ENCODE results near the gene BUD13. TPM values are rescaled to one million over a fixed set of nuclear protein-coding genes. Genes with fewer than 3 reads are reported as not detected.
"Not testable (repeated sequence)": the region's sequence is repeated elsewhere in the genome, so short reads cannot be mapped to it uniquely, and the experiment has no call there.

Gene BUD13
- total RNA-seq, 2 donors from 2014 or later, result 8.1 to 8.2 TPM

- intact Hi-C loops (cut with DNase I), result no loop called here
- DNase-seq, result no peak
- ATAC-seq, result no peak
These were observed 3.2 kb upstream of the BUD13 start for GRCh38 chr11:116775975-116776374.

DNA sequence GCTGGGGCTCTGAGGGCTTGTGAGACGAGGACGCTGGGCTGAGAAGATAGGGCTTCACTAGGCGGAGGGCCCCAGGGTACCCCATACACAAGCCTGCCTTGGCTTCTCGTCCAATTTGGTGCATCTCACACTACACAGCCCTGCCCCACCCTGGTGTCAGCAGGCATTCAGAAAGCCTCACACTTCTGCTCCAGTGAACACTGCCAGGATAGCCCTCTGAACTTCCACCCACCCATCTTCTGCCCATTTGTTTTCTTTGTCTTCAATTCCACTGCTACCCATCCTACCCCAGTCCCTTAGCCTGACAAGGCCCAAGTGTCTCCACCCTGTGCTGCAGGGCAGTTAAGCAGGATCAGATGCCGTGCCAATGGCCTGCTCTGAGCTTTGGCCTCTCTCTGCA, 1.9 kb upstream of the BUD13 start:
- no peak for DNase-seq
- ATAC-seq, result no peak
- intact Hi-C loops (cut with DNase I), result no loop called here

DNA sequence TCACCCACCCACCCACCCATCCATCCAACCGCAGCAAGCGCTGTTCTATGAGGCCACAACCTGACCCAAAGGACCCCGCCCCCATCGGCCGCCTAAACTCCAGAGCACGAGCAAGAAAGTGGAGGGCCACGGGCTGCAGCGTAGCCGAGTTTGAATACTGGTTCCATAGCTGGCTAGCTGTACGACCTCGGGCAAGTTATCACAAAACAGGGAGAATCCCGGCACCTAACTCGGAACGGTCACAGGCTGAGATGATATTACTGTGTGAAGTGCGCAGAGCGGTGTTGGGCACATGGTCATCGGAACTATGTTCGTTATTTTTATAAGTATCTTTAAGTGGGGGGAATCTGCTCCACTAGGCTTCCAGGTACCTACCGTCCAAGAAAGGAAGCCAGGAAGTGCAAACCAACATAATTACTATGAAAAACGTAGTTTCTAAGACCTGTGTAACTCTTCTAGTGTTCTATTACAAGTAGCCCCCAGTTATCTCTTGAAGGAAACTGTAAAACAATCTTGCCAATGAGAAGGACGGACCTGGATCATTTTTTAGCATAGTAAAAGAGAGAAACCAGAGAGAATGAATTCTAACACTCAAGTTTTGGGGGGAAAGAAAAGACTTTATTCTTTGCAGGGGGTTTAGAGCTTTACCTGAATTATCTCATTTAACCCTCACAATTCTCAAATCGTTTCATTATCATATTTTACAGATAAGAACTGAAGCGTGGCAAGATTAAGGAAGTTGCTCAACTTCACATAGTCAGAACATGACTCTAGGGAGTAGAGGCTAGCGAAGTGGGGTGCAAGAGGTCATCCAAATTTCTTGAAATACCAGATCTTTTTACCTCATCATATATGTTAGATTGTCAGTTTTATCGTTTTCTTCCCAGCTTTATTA, 663 bp upstream of the BUD13 start:
- DNase-seq (no peak), ATAC-seq (peak; percentile 58 to 73)
- intact Hi-C loops (cut with DNase I), result no loop called here

- intact Hi-C loops (cut with DNase I), result no loop called here
- DNase-seq, result no peak
- ATAC-seq, result no peak
These were observed 852 bp downstream of the BUD13 start for GRCh38 chr11:116771935-116772334.

- DNase-seq, result no peak
- no peak for ATAC-seq
- intact Hi-C loops (cut with DNase I), result no loop called here
These were observed 10.7 kb downstream of the BUD13 start for GRCh38 chr11:116762132-116762531.

DNA sequence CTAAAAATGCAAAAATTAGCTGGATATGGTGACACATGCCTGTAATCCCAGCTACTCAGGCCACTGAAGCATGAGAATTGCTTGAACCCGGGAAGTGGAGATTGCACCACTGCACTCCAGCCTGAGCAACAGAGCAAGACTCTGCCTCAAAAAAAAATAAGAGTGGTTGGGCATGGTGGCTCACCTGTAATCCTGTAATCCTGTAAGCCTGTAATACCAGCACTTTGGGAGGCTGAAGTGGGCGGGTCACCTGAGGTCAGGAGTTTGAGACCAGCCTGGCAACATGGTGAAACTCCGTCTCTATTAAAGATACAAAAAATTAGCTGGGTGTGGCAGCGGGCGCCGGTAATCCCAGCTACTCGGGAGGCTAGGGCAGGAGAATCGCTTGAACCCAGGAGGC, 16.7 kb downstream of the BUD13 start:
- intact Hi-C loops (cut with DNase I); ATAC-seq; DNase-seq: not testable (repeated sequence)

DNA sequence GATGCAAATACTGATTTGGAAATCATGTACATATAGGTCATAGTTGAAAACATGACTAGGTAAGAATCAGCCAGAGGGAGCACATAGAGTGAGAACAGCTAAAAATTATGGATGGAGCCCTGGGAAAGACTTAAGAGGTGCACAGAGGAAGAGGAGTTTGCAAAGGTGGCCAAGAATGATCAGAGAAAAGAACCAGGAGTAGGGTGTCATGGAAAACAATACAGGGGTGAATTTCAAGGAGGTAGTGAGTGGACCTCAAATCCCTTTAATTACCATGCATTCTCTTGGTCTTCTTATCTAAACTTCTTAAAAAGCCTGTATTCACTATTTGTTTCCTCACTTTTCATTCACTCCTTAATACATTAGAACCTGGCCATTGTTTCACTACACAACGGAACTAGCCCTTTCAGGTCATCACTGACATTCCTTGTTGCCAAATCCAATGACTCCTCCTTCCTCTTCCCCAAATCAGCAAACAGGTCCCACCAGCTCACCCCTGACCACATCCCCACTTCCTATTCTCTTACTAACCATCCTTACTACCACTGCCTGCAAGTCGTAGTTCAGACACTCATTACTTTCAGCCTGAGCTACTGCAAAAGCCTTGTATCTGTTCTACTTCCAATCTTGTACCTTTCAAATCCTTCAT, 22.6 kb downstream of the BUD13 start:
- intact Hi-C loops (cut with DNase I), result no loop called here
- ATAC-seq (no peak), DNase-seq (no peak)

- ATAC-seq (peak in 1 of 2 donors; percentile 85), DNase-seq (no peak)
- intact Hi-C loops (cut with DNase I), result no loop called here
These were observed 30.7 kb downstream of the BUD13 start for GRCh38 chr11:116742104-116742503.

DNA sequence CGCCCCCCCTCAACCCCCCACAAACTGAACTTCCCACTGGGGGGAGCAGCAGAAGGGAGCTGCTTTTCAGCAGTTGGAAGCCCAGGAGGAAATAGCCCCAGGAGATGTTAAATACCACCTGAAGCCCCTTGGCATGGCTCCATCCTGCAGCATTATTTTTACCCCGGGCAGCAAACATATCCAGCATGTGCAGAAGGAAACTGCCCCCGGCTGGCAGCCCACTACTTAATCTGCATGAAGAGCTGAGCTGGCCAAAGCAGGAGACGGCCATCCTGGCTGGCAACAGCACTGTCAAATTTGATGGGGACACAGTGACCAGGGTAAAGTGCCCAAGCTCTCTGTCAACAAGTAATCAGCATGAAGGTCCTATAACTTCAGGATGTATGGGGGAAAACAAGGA, 32.0 kb downstream of the BUD13 start:
- no peak for ATAC-seq
- intact Hi-C loops (cut with DNase I), result no loop called here
- DNase-seq, result no peak

GRCh38 chr11:116738975-116739374, 33.8 kb downstream of the BUD13 start:
- intact Hi-C loops (cut with DNase I), result no loop called here
- ATAC-seq, result no peak
- no peak for DNase-seq

DNA sequence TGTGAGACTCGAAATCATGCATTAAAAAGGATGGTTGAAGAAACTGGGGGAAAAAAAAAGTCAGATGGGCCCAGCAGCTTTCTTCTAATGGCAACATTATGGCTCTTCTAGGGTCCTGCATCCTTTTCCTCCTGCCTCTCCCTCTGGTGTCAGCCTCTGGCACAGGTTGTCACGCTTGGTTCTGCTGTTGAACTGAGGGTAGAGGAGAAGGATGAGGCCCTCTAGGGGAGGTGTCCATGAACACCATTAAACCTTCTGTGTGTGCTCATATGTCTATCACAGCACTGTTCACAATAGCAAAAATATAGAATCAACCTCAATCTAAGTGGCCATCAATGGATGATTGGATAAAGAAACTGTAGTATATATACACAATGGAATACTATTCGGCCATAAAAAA, 36.0 kb downstream of the BUD13 start:
- no peak for ATAC-seq
- DNase-seq, result no peak
- intact Hi-C loops (cut with DNase I), result no loop called here

DNA sequence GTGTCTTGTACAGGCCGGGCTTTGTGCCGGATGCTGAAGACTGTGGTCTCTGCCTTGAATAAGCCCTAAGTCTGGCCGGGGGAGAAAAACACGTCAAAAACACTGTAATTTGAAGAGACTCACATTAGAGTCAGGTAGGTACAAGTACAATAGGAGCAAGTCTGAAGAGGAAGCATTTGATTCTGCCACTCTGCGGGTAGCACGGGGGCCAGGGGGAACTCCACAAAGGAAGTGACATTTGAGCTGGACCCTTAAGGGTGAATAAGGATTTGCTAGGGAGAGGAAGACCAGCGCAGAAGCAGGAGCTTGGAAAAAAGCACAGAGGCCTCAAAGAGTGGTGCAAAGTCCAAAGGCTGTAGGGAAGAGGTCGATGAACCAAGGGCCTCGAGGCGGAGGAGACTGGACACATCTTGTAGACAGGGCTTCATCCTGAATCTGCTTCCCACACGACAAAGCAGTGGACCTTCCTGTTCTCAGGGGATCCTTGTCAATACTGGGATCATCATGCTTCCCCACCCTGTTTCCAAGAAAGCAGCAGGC, 38.7 kb downstream of the BUD13 start:
- intact Hi-C loops (cut with DNase I), result no loop called here
- DNase-seq (no peak), ATAC-seq (no peak)

DNA sequence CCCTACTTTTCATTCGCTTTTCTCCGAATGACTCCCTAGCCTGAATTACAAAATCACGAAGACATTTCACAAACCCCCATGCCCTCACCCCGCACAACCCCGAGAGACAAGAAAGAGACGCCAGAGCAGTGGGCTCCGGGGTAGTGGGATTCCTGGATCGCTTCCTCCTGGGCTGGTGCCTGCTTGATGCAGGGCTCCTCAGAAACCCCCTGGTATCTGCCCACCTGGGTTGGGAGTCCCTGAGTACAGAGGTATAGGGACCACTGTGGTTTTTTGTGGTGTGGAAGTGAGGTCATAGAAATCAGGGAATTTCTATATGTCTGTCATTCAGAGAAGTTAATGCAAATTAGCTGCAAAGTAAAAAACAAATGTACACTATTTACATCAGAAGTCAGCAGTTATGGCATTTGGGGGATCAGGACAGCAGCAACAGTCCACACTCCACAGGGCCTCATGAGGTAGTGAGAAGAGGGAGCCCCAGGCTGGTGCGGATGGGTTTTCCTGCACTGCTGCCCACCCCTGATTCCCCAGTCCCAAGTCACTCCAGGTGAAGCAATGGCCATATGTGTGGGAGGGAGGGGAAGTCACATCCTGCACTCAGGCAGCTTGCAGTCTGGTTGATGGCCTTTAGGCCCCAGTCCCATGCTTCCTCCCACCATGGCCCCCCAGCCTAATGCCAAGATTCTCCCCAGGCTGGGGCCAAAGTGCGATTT, 39.6 kb downstream of the BUD13 start:
- ATAC-seq, result no peak
- DNase-seq, result no peak
- intact Hi-C loops (cut with DNase I), result no loop called here

- ATAC-seq (peak; percentile 78 to 79), DNase-seq (peak; percentile 67)
- intact Hi-C loops (cut with DNase I), result no loop called here
These were observed 40.3 kb downstream of the BUD13 start for GRCh38 chr11:116732271-116733042.

DNA sequence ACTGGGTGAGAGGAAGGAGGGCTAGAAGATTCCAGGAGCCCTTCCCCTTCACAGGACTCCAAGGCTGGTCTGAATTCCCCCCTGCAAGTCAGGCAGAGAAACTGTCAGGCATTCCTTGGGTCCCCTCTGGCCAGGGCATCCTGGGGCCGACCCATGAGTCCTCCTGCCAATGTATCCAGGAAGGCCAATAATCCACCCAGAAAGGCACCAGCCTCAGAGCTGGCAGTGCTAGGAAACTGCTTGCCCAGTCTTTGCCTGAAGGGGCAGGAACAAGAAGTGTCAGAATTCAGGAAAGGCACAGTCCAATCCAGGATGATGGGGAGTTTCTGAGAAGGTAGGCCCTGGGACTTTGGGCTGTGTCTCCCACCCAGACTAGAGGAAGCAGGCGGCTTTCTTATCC, 41.0 kb downstream of the BUD13 start:
- intact Hi-C loops (cut with DNase I), result no loop called here
- DNase-seq (no peak), ATAC-seq (no peak)

- DNase-seq (no peak), ATAC-seq (peak; percentile 27 to 33)
- intact Hi-C loops (cut with DNase I), result no loop called here
These were observed 41.6 kb downstream of the BUD13 start for GRCh38 chr11:116731097-116731761.

GRCh38 chr11:116730601-116731000, 42.2 kb downstream of the BUD13 start:
- ATAC-seq (peak; percentile 65 to 72), DNase-seq (peak; percentile 53)
- intact Hi-C loops (cut with DNase I), result no loop called here

DNA sequence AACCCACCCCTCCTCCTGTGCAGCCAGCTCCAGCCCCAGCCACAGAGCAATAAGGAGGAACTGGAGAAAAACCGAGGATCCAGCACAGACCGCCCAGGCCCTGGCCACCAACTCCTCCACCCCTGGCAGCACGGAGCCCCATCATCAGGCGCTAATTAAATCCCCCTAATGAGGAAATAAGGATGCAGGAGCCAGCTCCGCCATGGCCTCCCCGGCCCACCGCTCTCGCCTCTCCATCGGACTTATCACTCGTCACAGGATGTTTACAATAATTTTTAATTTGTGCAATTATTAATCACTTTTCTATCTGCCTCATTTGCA, 42.6 kb downstream of the BUD13 start:
- ATAC-seq, result no peak
- intact Hi-C loops (cut with DNase I), result no loop called here
- DNase-seq, result no peak
